ENCODE results near the gene LRRC7. TPM values are rescaled to one million over a fixed set of nuclear protein-coding genes. Genes with fewer than 3 reads are reported as not detected.

Gene LRRC7
- polyA plus RNA-seq, 1 experiment = not detected

DNA sequence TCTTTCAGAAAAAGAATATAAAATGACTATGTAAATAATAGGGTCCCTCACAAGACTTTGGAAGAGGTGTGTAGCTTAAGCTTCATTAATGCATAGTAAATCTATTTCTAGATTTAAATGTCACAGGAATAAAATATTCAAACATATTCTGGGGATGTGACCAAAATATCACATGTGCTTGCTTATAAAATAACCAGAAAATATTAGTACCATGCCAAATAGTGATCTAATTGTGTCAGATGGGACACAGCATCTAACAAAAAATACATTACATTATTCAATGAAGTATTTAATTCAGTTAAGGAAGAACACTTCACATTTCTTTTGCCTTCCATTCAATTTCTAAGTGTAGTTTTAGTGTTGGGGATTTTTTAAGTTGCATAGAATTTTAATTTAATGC, 458.1 kb downstream of the LRRC7 start:
- Histone ChIP-seq H3K27ac (ENCODE audit: low read depth, low read length) (no peak overlapping the region), H3K9me3 (ENCODE audit: control insufficient read depth, insufficient read depth, low read length) (no peaks in the 10 kb centered on the region), H3K4me3 (ENCODE audit: low read depth, low read length) (no peak overlapping the region), H3K27me3 (ENCODE audit: control insufficient read depth, insufficient read depth, low read length) (no peaks in the 10 kb centered on the region)
- ChIA-PET CTCF (interaction anchor here (0.6 to 1.4 kb wide), 3 partner anchors 8 to 116 kb away, joined by 3 to 5 read pairs (median 4); no protein-coding TSS in a partner anchor), POLR2A (no interaction called here)
- TF ChIP-seq, protein P1, sequence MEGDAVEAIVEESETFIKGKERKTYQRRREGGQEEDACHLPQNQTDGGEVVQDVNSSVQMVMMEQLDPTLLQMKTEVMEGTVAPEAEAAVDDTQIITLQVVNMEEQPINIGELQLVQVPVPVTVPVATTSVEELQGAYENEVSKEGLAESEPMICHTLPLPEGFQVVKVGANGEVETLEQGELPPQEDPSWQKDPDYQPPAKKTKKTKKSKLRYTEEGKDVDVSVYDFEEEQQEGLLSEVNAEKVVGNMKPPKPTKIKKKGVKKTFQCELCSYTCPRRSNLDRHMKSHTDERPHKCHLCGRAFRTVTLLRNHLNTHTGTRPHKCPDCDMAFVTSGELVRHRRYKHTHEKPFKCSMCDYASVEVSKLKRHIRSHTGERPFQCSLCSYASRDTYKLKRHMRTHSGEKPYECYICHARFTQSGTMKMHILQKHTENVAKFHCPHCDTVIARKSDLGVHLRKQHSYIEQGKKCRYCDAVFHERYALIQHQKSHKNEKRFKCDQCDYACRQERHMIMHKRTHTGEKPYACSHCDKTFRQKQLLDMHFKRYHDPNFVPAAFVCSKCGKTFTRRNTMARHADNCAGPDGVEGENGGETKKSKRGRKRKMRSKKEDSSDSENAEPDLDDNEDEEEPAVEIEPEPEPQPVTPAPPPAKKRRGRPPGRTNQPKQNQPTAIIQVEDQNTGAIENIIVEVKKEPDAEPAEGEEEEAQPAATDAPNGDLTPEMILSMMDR (IDR thresholded peaks at IDR 0.05; ENCODE audit: low read depth, low read length) = no peak
- DNase-seq (ENCODE audit: low read depth, low spot score) = no peak

DNA sequence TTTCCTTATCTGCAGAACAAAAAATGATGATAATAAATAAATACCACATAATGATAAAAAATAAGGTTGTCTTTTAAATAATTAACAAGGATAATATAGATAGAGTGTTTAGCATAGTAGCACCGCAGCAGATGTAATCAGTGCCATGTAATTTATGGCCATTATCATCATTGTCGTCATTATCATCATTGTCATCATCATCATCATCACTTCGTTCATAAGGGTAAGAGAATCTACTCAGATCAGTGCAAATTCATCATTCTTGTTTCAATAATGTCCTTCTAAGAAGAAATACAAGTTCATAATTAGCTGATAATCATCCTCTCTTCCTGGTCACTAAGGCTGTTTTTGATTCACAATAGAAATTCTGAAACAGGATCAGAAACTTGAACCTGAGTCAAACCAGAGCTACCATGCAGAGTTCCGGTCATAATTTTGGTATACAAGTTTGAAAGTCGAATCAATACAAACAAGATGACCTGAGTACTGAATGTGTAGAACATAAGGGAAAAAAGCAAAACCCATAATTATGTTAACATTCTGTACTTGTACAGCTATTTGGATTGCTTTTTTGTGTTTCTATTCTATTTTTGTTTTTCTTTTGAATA, 465.6 kb downstream of the LRRC7 start:
- CTCF ChIA-PET = interaction anchor here (1.0 to 7.3 kb wide), 6 partner anchors 8 to 135 kb away, joined by 3 to 91 read pairs (median 4); no protein-coding TSS in a partner anchor
- H3K4me3 ChIP-seq (ENCODE audit: low read depth, low read length) = no peak overlapping the region
- TF ChIP-seq, protein P1 (IDR thresholded peaks at IDR 0.05; ENCODE audit: low read depth, low read length) = no peak
- POLR2A ChIA-PET = no interaction called here
- no peak overlapping the region for H3K27ac ChIP-seq (ENCODE audit: low read depth, low read length)
- H3K27me3 ChIP-seq (ENCODE audit: control insufficient read depth, insufficient read depth, low read length) = no peaks in the 10 kb centered on the region
- no peak for DNase-seq (ENCODE audit: low read depth, low spot score)
- H3K9me3 ChIP-seq (ENCODE audit: control insufficient read depth, insufficient read depth, low read length) = no peaks in the 10 kb centered on the region

DNA sequence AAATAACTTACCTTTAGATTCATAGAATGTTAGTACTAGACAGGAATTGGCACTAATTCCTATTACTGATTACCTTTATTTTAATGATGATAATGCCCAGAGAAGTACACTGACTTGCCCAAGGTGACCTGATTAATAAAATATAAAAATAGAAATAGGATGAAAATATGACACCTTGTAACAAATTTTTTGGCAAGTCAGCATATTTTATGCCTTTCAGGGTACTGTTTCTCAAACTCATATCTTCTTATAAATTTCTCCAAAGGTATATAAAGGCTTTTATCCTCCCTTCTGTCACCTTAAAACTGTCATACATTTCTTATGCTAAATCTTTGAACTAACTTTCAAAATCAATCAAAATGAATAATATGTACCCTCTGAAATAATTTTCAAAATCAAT, 466.2 kb downstream of the LRRC7 start:
- no peaks in the 10 kb centered on the region for H3K27me3 ChIP-seq (ENCODE audit: control insufficient read depth, insufficient read depth, low read length)
- ChIA-PET POLR2A (no interaction called here), CTCF (interaction anchor here (0.5 to 7.3 kb wide), 15 partner anchors 8 to 366 kb away, joined by 3 to 91 read pairs (median 4); no protein-coding TSS in a partner anchor)
- no peak for DNase-seq (ENCODE audit: low read depth, low spot score)
- TF ChIP-seq, protein P1 (IDR thresholded peaks at IDR 0.05; ENCODE audit: low read depth, low read length) = no peak
- no peaks in the 10 kb centered on the region for H3K9me3 ChIP-seq (ENCODE audit: control insufficient read depth, insufficient read depth, low read length)
- no peak overlapping the region for H3K27ac ChIP-seq (ENCODE audit: low read depth, low read length)
- H3K4me3 ChIP-seq (ENCODE audit: low read depth, low read length) = no peak overlapping the region

DNA sequence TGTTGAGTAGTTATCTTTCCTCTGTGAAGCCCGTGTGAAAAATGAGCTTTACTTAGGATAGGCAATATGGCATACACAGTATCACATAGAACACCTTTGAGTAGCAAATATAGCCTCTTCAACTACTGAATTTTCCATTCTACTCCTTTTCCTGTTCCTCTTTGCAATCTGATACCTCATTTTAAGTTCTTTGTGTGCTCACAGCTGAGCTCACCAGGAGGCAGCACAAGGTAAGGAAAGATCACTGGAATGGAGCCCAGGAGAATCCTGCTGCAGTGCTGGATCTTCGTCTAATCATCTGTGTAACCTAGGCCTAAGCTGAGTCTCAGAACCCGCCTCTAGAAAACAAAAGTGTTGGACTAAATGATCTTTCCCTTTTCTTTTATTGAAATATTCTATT, 466.7 kb downstream of the LRRC7 start:
- Histone ChIP-seq H3K4me3 (ENCODE audit: low read depth, low read length) (no peak overlapping the region), H3K27ac (ENCODE audit: low read depth, low read length) (no peak overlapping the region), H3K9me3 (ENCODE audit: control insufficient read depth, insufficient read depth, low read length) (no peaks in the 10 kb centered on the region; the same call in 1 of the 2 replicates), H3K27me3 (ENCODE audit: control insufficient read depth, insufficient read depth, low read length) (no peaks in the 10 kb centered on the region)
- TF ChIP-seq, protein P1 (IDR thresholded peaks at IDR 0.05; ENCODE audit: low read depth, low read length) = peak; percentile 78
- POLR2A ChIA-PET = no interaction called here
- CTCF ChIA-PET = interaction anchor here (0.5 to 7.3 kb wide), 22 partner anchors 9 to 365 kb away, joined by 3 to 91 read pairs (median 4); no protein-coding TSS in a partner anchor
- DNase-seq (ENCODE audit: low read depth, low spot score) = peak; percentile 49

DNA sequence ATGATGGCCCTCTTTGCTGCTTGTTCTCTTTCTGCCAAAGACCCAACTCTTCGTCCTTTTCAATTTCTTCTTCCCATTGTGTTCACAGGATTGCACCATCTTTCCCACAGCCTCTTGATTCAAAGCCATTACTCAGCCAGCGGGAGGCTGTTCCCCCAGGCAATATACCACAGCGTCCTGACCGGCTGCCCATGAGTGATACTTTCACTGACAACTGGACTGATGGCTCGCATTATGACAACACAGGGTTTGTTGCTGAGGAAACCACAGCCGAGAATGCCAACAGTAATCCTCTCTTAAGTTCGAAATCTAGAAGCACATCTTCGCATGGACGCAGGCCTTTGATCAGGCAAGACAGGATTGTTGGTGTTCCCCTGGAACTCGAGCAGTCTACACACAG, 470.3 kb downstream of the LRRC7 start:
- H3K27me3 ChIP-seq (ENCODE audit: control insufficient read depth, insufficient read depth, low read length) = no peaks in the 10 kb centered on the region
- DNase-seq (ENCODE audit: low read depth, low spot score) = no peak
- H3K27ac ChIP-seq (ENCODE audit: low read depth, low read length) = no peak overlapping the region
- CTCF ChIA-PET = no interaction called here
- POLR2A ChIA-PET = no interaction called here
- H3K9me3 ChIP-seq (ENCODE audit: control insufficient read depth, insufficient read depth, low read length) = no peaks in the 10 kb centered on the region; the same call in 1 of the 2 replicates
- no peak overlapping the region for H3K4me3 ChIP-seq (ENCODE audit: low read depth, low read length)
- TF ChIP-seq, protein P1 (IDR thresholded peaks at IDR 0.05; ENCODE audit: low read depth, low read length) = no peak

Measured in AG04450 (cell line).